ENCODE measurements around the gene CLDN15.

The CLDN15 gene

DNA sequence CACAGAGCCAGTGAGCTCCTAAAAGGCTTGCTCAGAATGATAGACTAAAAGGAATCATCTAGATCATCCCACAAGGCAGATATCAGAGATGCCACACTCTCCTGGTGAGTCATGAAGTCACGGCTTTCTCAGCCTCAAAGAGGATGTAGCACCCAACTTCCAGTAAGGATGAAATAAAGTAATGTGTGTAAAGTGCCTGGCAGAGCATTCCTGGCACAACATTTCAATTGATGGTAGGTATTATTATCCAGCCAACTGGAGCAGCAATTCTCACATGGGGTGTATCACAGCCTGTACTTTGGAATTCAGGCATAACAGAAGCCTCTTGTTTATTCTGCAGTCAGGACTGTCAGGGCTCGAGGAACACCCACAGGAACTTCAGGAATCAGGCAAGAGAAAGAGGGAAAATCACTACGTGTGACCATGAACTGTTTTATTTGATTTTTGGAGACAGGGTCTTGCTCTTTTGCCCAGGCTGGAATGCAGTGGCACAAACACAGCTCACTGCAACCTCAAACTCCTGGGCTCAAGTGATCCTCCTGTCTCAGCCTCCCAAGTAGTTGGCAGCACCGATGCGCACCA is 52.3 kb downstream of the CLDN15 start:
- no peaks in the 10 kb centered on the region for H3K9me3 ChIP-seq (ENCODE audit: low read depth, low read length)
- TF ChIP-seq FOXP2 (optimal IDR thresholded peaks at IDR 0.05; ENCODE audit: control extremely low read depth, extremely low read length, insufficient read depth) (no peak), POLR2AphosphoS5 (IDR thresholded peaks at IDR 0.05; ENCODE audit: borderline replicate concordance, low read depth, low read length) (no peak), EZH2 (IDR thresholded peaks at IDR 0.05) (no peak)
- H3K4me3 ChIP-seq: no peak overlapping the region
- no peaks in the 10 kb centered on the region for H3K36me3 ChIP-seq (ENCODE audit: insufficient read depth, low read length)
- no peak for DNase-seq (ENCODE audit: low read depth, low spot score)
- H3K9ac ChIP-seq (ENCODE audit: insufficient read length): no peak overlapping the region
- no peak overlapping the region for H3K27ac ChIP-seq

Measured in SK-N-MC (cell line).